NCI-H2171 treated with DMSO at 0.1 percent for 48 hours (cell line): Measurements from ENCODE around the gene CSNK1G1.
"Not testable (repeated sequence)": the region's sequence is repeated elsewhere in the genome, so short reads cannot be mapped to it uniquely, and the experiment has no call there.

Source experiments
- DNase-seq: peaks from one replicate; lab custom pipeline; 2025; lab: John Stamatoyannopoulos, UW

The CSNK1G1 gene

GRCh38 chr15:64355944-64356709, at the start of gene CSNK1G1:
TSS of gene CSNK1G1 (minus strand) at chr15:64356173. CDS start at chr15:64300499, 55,674 bp downstream.
- DNase-seq, result peak; percentile 99

GRCh38 chr15:64400583-64400982, 44.6 kb upstream of the CSNK1G1 start:
- no peak for DNase-seq

- DNase-seq, result no peak
Measured at GRCh38 chr15:64398575-64398974, 42.6 kb upstream of the CSNK1G1 start.

GRCh38 chr15:64396789-64397188, 40.8 kb upstream of the CSNK1G1 start:
- DNase-seq, result no peak

GRCh38 chr15:64392471-64392870, 36.5 kb upstream of the CSNK1G1 start:
- not testable (repeated sequence) for DNase-seq

GRCh38 chr15:64389036-64389435, 33.1 kb upstream of the CSNK1G1 start:
- DNase-seq, result no peak

- peak; percentile 99 for DNase-seq
Measured at GRCh38 chr15:64387562-64388168, 31.7 kb upstream of the CSNK1G1 start, which contains the start of gene TRIP4. TSS of gene TRIP4 (plus strand) at chr15:64387836. CDS start at chr15:64387864, 28 bp downstream.

GRCh38 chr15:64386291-64386690, 30.3 kb upstream of the CSNK1G1 start:
- DNase-seq, result no peak

- DNase-seq, result no peak
Measured at GRCh38 chr15:64383760-64384159, 27.8 kb upstream of the CSNK1G1 start.

- peak; percentile 96 for DNase-seq
Measured at GRCh38 chr15:64381000-64381751, 25.2 kb upstream of the CSNK1G1 start, which contains the start of gene PCLAF. TSS of gene PCLAF (minus strand) at chr15:64381441. CDS start at chr15:64381371, 70 bp downstream.

GRCh38 chr15:64380130-64380870, 24.3 kb upstream of the CSNK1G1 start:
- not testable (repeated sequence) for DNase-seq

GRCh38 chr15:64379216-64379960, 23.4 kb upstream of the CSNK1G1 start:
- DNase-seq, result peak; percentile 70

- no peak for DNase-seq
Measured at GRCh38 chr15:64373360-64373759, 17.4 kb upstream of the CSNK1G1 start.

GRCh38 chr15:64371383-64371782, 15.4 kb upstream of the CSNK1G1 start:
- not testable (repeated sequence) for DNase-seq

GRCh38 chr15:64369078-64369607, 13.2 kb upstream of the CSNK1G1 start:
- DNase-seq, result no peak

GRCh38 chr15:64361259-64361658, 5.3 kb upstream of the CSNK1G1 start:
- DNase-seq, result no peak

GRCh38 chr15:64356710-64357040, 702 bp upstream of the CSNK1G1 start:
- DNase-seq, result no peak

- peak; percentile 41 for DNase-seq
Measured at GRCh38 chr15:64355348-64355943, 527 bp downstream of the CSNK1G1 start.

- DNase-seq, result peak; percentile 29
Measured at GRCh38 chr15:64354688-64355344, 1.2 kb downstream of the CSNK1G1 start.

- DNase-seq, result no peak
Measured at GRCh38 chr15:64351265-64351664, 4.7 kb downstream of the CSNK1G1 start.
